HFF-Myc (cell line): ENCODE measurements around the gene ZBTB47.

Experiments used
- DNase-seq: peaks from one replicate; pipeline ENCODE4 v3.0.0-alpha.2; 2011; ENCODE audit warnings: low read depth; ENCODE audit errors: extremely low read depth
- H3K4me3 ChIP-seq: replicated peaks from 2 replicates; pipeline ENCODE4 v1.5.1; 2011; ENCODE audit warnings: low read depth, mild to moderate bottlenecking, control low read depth, low read length
- CTCF ChIP-seq: IDR thresholded peaks from 2 replicates; pipeline ENCODE4 v1.5.1; 2012; ENCODE audit warnings: mild to moderate bottlenecking, low read depth, low read length, control low read depth; ENCODE audit errors: missing control alignments

ZBTB47 gene

GRCh38 chr3:42692667-42693529 is 39.4 kb downstream of the ZBTB47 start:
- H3K4me3 ChIP-seq, result no peak overlapping the region
- no peak for DNase-seq
- TF ChIP-seq CTCF, result no peak

DNA sequence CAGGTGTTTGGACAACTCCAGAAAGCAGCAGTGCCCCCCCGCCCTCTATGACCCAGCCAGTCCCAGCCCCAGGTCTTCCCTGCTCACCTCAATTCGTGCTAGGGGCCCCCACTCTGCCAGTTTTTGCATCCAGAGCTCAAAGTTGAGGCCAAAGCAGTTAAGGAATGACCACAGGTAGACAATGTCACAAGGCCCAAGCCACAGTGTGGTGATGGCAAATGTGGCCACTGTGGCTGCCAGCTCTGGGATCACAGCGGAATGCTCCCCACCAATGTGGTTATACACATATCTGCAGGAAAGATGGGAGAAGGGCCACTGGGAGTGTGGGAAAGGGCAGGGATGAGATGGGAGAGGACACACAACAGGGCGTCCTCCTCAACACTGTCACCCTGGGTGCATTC is 40.0 kb downstream of the ZBTB47 start:
- DNase-seq, result no peak
- no peak overlapping the region for H3K4me3 ChIP-seq
- TF ChIP-seq CTCF, result no peak

DNA sequence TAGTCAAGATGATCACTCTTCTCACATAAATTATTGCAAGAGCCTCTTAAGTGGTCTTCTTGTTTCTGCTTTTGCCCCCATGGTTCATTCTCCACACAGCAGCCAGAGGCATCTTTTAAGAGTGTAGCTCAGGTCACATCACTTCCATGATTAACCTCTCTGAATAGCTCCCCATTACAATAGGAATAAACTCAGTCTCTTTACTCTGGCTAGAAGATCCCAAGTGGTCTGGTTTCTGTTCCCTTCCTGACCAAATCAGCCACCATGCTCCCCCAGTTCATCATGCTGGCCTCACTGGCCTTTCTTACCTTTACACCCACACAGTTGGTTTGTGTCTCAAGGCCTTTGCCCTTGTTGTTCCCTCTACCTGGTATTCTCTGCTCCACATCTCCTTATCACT is 40.9 kb downstream of the ZBTB47 start:
- no peak for DNase-seq
- no peak overlapping the region for H3K4me3 ChIP-seq
- TF ChIP-seq CTCF, result no peak

- no peak for TF ChIP-seq CTCF
- no peak overlapping the region for H3K4me3 ChIP-seq
- no peak for DNase-seq
Measured at GRCh38 chr3:42696356-42697288, 43.1 kb downstream of the ZBTB47 start.

DNA sequence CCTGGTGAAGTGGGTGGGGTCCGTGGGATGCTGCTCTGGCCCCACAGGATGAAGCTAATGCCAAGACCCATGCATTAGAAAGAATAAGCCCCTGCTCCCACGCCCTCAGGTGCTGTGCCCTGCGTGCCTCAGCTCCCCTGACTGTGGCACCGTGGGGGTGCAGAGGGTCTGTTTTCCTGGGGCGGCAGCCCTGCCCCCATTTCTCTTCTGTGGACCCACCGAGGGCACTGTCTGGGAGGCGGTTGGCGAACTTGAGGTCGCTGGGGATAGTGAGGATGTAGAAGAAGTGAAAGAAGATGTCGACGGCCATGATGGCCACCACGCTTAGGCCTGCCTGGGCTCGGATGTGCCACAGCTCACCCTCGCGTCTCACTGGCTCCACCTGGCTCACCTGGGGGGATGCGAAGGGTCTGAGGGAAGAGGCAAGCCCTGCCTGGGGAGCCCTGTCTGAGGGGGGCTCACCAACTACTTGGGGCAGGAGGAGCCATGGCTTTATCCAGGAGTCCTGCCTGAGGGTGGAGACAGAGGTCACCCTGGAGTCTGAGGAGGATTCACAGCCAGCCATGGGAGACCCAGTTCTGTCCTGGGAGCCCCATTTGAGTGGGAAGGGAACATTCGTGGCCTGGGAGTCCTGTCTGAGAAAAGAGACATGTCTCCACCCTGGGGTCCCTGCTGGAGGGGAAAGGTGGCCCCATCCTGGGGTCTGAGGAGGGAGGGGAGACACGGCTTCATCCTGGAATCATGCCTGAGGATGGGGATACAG is 44.0 kb downstream of the ZBTB47 start:
- no peak for DNase-seq
- H3K4me3 ChIP-seq, result no peak overlapping the region
- TF ChIP-seq CTCF, result no peak

- H3K4me3 ChIP-seq, result no peak overlapping the region
- no peak for TF ChIP-seq CTCF
- DNase-seq, result no peak
Measured at GRCh38 chr3:42698216-42698910, 44.9 kb downstream of the ZBTB47 start.
